NT2/D1 (cell line): ENCODE measurements around the gene SLC6A13.

Experiments
- SUZ12 ChIP-seq: IDR thresholded peaks from 2 replicates; pipeline ENCODE4 v1.6.1; 2011; ENCODE audit not compliant: insufficient read length, insufficient read depth; ENCODE audit errors: extremely low read depth
- YY1 ChIP-seq: IDR thresholded peaks from 2 replicates; pipeline ENCODE4 v1.6.1; 2011; ENCODE audit not compliant: insufficient read length, insufficient read depth
- ZNF274 ChIP-seq: IDR thresholded peaks from 2 replicates; pipeline ENCODE4 v1.6.1; 2011; ENCODE audit warnings: mild to moderate bottlenecking, low read depth, low read length

DNA sequence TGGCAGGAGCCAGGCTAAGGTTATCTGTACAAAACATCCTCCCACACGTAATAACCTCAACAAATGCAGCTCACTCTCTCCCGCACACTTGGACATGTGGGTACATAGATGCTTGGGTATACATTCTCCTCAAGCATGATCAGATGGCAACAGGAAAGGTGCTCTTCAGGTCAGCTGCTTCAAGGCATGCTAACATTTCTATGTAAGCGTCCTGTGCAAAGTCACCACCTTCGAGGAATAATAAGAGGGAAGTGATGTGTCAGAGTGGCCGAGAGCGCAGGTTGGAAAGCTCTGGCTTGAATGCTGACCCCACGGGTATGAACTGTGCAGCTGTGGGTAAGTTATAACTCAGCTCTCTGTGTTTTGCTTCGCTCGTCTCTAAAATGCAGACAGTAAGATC lies 24.5 kb downstream of the SLC6A13 start:
- TF ChIP-seq SUZ12: no peak
- no peak for TF ChIP-seq ZNF274
- no peak for TF ChIP-seq YY1
